OCI-LY3 (cell line): Measurements from ENCODE around the gene LRRN2.

ENCODE experiments used
- EZH2phosphoT487 ChIP-seq: fragments of 200-600 bp; shearing (Covaris generic); IDR thresholded peaks from 2 replicates; pipeline ENCODE4 v1.6.1; 2018; ENCODE audit warnings: antibody characterized with exemption, mixed run types, low read depth
- TF ChIP-seq, protein P1 (sequence below): fragments of 200-600, 300-600 bp; sonication (generic); IDR thresholded peaks from 2 replicates; pipeline ENCODE4 v1.5.1; 2014; ENCODE audit warnings: antibody characterized with exemption, low read length, low read depth

DNA sequence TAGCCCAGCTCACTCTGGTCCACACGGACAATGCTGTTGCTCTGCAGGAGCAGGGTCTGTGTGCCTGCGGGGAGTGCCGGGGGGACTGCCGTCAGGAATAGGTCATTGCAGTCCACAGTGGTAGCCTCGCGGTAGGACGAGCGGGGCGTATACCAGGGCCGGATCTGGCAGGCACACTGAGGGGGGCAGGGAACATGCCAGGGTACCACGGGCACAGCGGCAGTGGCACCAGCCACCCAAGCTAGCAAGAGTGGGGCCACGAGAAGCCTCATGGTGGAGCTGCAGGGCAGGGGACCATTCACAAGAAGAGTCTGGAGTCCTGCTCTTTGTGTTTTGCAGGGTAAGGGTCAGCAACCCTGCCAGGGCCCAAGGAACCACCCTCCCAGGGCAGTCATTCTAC lies 65.8 kb downstream of the LRRN2 start:
- TF ChIP-seq, protein P1, sequence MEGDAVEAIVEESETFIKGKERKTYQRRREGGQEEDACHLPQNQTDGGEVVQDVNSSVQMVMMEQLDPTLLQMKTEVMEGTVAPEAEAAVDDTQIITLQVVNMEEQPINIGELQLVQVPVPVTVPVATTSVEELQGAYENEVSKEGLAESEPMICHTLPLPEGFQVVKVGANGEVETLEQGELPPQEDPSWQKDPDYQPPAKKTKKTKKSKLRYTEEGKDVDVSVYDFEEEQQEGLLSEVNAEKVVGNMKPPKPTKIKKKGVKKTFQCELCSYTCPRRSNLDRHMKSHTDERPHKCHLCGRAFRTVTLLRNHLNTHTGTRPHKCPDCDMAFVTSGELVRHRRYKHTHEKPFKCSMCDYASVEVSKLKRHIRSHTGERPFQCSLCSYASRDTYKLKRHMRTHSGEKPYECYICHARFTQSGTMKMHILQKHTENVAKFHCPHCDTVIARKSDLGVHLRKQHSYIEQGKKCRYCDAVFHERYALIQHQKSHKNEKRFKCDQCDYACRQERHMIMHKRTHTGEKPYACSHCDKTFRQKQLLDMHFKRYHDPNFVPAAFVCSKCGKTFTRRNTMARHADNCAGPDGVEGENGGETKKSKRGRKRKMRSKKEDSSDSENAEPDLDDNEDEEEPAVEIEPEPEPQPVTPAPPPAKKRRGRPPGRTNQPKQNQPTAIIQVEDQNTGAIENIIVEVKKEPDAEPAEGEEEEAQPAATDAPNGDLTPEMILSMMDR: no peak; the same call in 1 of the 2 replicates
- no peak for TF ChIP-seq EZH2phosphoT487
